Stimulated activated CD4-positive, alpha-beta T cell treated with anti-CD3 and anti-CD28 coated beads, Interleukin-2, amount 100 ng/mL, for 24 hours (primary cell): ENCODE measurements around the gene DET1.

Experiments used
- DNase-seq, 2 donors: peaks; one replicate each; pipeline ENCODE4 v3.0.0-alpha.2; 2020

The DET1 gene

DNA sequence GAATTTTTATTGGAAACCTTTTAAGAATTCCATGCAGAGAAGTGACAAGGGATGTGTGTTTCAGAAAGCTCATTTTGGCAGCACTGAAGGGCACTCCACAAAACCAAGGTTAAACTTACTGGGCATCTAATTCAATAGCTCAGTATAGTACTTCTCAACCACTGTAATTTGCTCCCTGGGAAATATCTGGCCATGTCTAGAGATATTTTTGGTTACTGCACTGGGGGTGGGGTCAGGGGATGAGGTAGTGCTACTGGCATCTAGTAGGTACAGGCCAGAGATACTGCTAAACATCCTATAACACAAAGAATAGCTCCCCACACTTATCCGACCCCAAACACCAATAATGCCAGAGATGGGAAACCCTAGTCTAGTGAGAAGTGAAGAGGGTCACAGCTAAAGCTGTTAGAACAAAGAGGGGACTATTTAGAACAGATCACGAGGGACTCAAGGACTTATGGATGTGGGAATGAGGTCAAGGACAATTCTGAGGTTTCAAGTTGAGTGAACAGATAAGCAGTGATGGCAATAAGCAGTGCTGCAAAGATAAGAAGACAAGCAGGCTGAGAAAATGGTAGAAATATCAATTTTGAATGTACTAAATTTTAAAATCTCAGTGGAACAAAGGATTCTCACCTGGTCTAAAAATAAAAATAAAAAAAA lies 82.5 kb downstream of the DET1 start:
- no peak for DNase-seq
